ENCODE measurements around the gene LRRC59. TPM values are rescaled to one million over a fixed set of nuclear protein-coding genes. Genes with fewer than 3 reads are reported as not detected.

The LRRC59 gene
- polyA plus RNA-seq, 1 donor from 2014 or later: 67.2 TPM

GRCh38 chr17:50367401-50367800 is 29.9 kb downstream of the LRRC59 start:
- Histone ChIP-seq H3F3A (ENCODE audit: insufficient read depth, low read length, poor library complexity, severe bottlenecking) (no peaks in the 10 kb centered on the region), H3K9me3 (ENCODE audit: low read length) (no peaks in the 10 kb centered on the region), H3K27me3 (ENCODE audit: insufficient read depth, low read depth, low read length) (no peaks in the 10 kb centered on the region), H3K9me2 (ENCODE audit: insufficient read depth, low read length) (no peaks in the 10 kb centered on the region), H3K36me3 (ENCODE audit: insufficient read depth, low read length) (no peaks in the 10 kb centered on the region), H3K4me2 (ENCODE audit: low read length) (no peak overlapping the region), H3K9ac (ENCODE audit: low read length) (no peak overlapping the region), H2AFZ (ENCODE audit: low read depth, low read length) (no peak overlapping the region), H3K79me2 (replicated peaks; ENCODE audit: insufficient read depth, low read length) (peaks cover 13% of the 10 kb centered on the region), H3K27ac (ENCODE audit: low read length) (no peak overlapping the region), H4K20me1 (ENCODE audit: insufficient read depth) (no peaks in the 10 kb centered on the region), H3K4me3 (ENCODE audit: low read length) (no peak overlapping the region)
- no peak for TF ChIP-seq EZH2 (IDR thresholded peaks at IDR 0.05; ENCODE audit: borderline replicate concordance, insufficient read depth, low read length, poor library complexity, severe bottlenecking)
- TF ChIP-seq TAF1 (IDR thresholded peaks at IDR 0.05; ENCODE audit: low read depth): no peak
- no peak for TF ChIP-seq POLR2AphosphoS5 (IDR thresholded peaks at IDR 0.05)
- no peak for TF ChIP-seq EP300 (conservative IDR thresholded peaks at IDR 0.05; ENCODE audit: poor library complexity, severe bottlenecking)
- TF ChIP-seq CTCF (IDR thresholded peaks at IDR 0.05; ENCODE audit: poor library complexity, severe bottlenecking): no peak
- no peak for TF ChIP-seq RAD21 (conservative IDR thresholded peaks at IDR 0.05)
- no peak for TF ChIP-seq REST (IDR thresholded peaks at IDR 0.05; ENCODE audit: borderline replicate concordance)
- TF ChIP-seq SMC3 (conservative IDR thresholded peaks at IDR 0.05; ENCODE audit: poor library complexity): no peak
- no peak for TF ChIP-seq MXI1 (conservative IDR thresholded peaks at IDR 0.05; ENCODE audit: poor library complexity, severe bottlenecking)

GRCh38 chr17:50365649-50366393 is 31.5 kb downstream of the LRRC59 start:
- Histone ChIP-seq H4K20me1 (ENCODE audit: insufficient read depth) (no peaks in the 10 kb centered on the region), H3K4me3 (ENCODE audit: low read length) (no peak overlapping the region), H3K9ac (ENCODE audit: low read length) (no peak overlapping the region), H3K27ac (ENCODE audit: low read length) (no peak overlapping the region), H3K9me3 (ENCODE audit: low read length) (no peaks in the 10 kb centered on the region), H3K4me2 (ENCODE audit: low read length) (no peak overlapping the region), H3K36me3 (ENCODE audit: insufficient read depth, low read length) (no peaks in the 10 kb centered on the region), H3K27me3 (ENCODE audit: insufficient read depth, low read depth, low read length) (no peaks in the 10 kb centered on the region), H3F3A (ENCODE audit: insufficient read depth, low read length, poor library complexity, severe bottlenecking) (no peaks in the 10 kb centered on the region), H2AFZ (ENCODE audit: low read depth, low read length) (no peak overlapping the region), H3K9me2 (ENCODE audit: insufficient read depth, low read length) (no peaks in the 10 kb centered on the region), H3K79me2 (replicated peaks; ENCODE audit: insufficient read depth, low read length) (no peaks in the 10 kb centered on the region)
- TF ChIP-seq EP300 (conservative IDR thresholded peaks at IDR 0.05; ENCODE audit: poor library complexity, severe bottlenecking): no peak
- no peak for TF ChIP-seq MXI1 (conservative IDR thresholded peaks at IDR 0.05; ENCODE audit: poor library complexity, severe bottlenecking)
- TF ChIP-seq EZH2 (IDR thresholded peaks at IDR 0.05; ENCODE audit: borderline replicate concordance, insufficient read depth, low read length, poor library complexity, severe bottlenecking): no peak
- TF ChIP-seq POLR2AphosphoS5 (IDR thresholded peaks at IDR 0.05): no peak
- no peak for TF ChIP-seq SMC3 (conservative IDR thresholded peaks at IDR 0.05; ENCODE audit: poor library complexity)
- TF ChIP-seq CTCF (IDR thresholded peaks at IDR 0.05; ENCODE audit: poor library complexity, severe bottlenecking): no peak

Measured in neural cell (in vitro differentiated cells).